Pons (tissue), 1 donor: ENCODE data around the gene ECEL1.
"Not testable (repeated sequence)": the region's sequence is repeated elsewhere in the genome, so short reads cannot be mapped to it uniquely, and the experiment has no call there.

Source experiments
- DNase-seq: peaks from one replicate; pipeline ENCODE4 v3.0.0-alpha.2; 2016; ENCODE audit warnings: low spot score

Gene ECEL1, protein sequence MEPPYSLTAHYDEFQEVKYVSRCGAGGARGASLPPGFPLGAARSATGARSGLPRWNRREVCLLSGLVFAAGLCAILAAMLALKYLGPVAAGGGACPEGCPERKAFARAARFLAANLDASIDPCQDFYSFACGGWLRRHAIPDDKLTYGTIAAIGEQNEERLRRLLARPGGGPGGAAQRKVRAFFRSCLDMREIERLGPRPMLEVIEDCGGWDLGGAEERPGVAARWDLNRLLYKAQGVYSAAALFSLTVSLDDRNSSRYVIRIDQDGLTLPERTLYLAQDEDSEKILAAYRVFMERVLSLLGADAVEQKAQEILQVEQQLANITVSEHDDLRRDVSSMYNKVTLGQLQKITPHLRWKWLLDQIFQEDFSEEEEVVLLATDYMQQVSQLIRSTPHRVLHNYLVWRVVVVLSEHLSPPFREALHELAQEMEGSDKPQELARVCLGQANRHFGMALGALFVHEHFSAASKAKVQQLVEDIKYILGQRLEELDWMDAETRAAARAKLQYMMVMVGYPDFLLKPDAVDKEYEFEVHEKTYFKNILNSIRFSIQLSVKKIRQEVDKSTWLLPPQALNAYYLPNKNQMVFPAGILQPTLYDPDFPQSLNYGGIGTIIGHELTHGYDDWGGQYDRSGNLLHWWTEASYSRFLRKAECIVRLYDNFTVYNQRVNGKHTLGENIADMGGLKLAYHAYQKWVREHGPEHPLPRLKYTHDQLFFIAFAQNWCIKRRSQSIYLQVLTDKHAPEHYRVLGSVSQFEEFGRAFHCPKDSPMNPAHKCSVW

DNA sequence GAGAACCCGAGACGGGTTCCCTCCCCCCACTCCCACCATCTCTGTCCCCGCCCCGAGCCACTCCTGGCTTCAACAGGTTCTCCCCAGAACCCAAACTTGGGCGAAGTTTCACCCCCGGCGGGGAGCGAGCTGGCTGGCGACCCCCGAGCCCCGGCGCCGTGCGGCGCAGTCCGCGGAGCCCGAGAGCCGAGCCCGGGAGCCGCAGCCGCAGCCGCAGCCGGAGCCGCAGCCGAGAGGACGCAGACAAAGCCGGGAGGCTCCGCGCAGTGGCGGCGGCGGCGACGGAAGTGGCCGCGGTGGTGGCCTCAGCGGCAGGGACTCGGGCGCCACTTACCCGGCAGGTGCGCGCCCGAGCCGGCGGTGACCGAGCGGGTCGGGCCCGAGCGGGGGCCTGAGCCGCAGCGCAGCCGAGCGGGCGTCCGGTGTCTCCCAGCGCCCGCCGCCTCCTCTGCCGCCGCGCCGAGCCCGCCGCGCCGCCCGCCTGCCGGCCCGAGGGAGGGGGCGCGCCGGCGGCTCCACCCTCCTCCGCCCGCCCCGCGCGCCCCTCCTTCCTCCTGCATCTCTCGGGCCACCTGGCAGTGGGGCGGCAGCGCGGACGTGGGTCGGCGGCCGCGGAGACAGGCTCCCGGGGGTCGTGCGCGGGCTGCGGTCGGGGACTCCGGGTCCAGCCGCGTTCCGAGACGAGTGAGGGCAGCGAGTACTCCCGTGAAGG, at the start of gene ECEL1:
TSS of gene ECEL1 (minus strand) at position 450 of the 712 bp plus-strand sequence. CDS start 1,181 bp downstream, outside the sequence.
- no peak for DNase-seq

DNA sequence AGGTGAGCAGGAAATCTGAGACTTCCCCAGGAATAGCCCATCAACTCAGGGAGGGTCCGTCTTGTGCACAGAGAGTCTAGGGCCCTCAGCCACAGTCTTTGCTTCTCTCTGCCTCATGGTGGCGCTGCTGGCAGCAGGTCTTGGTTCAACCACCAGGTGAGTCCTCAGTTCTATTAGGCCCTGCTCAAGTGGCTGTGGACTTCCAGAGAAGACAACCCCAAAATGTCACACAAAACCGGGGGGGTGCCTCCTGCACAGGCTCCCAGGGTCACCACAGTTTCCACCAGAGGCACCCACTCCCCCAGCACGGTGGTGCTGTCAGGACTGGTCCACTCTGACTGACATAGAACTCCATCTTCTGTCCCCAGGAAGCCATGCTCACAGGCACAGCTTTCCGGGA, 49.4 kb upstream of the ECEL1 start:
- DNase-seq, result no peak

DNA sequence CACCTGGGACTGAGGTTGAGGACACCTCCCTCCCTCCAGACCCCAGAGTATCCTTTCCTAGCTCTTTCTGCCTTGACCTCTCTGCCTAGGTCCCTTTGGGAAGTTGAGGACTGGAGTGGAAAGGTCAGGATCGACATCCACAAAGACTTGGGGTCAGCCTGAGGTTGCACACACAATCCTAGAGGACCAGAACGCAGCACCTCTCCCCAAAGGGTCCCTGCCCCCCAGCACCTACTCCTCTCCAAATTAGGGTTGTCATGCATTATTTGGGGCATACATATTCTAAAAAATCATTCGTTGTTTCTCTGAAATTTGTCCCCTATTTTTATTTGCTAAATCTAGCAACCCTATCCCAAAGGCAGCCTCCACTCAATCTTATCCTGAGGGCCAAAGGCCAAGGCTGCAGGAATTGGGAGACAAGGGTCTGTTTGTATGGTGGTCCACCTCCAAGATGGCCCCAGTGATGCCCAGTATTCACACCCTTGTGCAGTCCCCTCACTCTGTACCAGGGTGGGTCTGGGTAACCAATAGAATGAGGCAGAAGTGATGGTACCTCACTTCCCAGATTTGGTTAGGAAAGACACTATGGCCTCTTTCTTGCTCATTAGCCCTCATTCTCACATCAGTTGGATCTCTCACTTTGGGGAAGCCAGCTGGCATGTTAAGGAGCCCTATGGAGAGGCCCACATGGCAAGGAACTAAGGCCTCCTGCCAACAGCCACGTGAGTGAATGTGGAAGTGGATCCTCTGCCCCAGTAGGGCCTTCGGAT, 48.3 kb upstream of the ECEL1 start:
- no peak for DNase-seq

- DNase-seq, result no peak
Observed at GRCh38 chr2:232534940-232535651, 47.5 kb upstream of the ECEL1 start.

GRCh38 chr2:232533944-232534710, 46.5 kb upstream of the ECEL1 start:
- DNase-seq, result no peak

DNA sequence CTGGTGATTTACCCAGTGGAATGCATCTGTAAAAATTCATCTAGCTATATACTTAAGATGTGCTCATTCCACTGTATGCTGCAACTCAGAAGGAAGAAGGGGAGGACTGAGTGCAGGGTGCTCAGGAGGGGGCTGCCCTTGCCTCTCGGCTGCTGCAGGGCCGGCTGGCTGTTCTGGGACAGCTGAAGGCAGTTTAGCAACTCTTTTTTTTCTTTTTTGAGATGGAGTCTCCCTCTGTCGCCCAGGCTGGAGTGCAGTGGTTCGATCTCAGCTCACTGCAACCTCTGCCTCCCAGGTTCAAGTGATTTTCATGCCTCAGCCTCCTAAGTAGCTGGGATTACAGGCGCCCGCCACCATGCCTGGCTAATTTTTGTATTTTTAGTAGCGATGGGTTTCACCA, 45.2 kb upstream of the ECEL1 start:
- DNase-seq, result not testable (repeated sequence)

GRCh38 chr2:232532419-232532818, 44.8 kb upstream of the ECEL1 start:
- DNase-seq, result no peak

DNA sequence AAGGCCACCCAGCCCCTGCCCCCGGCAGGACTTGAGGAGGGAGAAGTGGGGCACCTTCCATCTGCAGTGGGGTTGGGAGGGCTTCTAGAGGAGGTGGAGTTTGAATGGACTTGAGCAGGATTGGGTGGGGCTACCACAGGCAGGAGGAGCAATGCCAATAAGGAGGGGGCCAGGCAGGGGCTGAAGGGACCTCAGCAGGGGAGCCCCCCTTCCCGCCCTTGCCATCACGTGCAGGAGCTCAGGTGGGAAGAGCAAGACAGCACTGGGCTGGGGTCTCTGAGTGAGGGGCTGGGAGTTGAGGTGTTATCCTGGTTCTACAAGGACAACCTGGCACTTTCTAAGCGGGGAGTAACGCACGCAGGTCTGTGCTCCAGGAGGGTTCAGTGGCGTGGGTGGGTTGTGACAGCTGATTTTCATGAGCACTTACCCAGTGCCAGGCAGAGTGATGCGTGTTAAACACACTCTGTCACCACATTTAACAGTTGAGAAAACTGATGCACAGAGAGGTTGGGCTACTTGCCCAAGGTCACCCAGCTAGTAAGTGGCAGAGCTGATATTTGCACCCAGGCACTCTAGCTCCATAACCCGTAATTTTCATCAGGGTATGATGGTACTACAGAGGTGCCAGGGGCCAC, 43.1 kb upstream of the ECEL1 start:
- no peak for DNase-seq

DNA sequence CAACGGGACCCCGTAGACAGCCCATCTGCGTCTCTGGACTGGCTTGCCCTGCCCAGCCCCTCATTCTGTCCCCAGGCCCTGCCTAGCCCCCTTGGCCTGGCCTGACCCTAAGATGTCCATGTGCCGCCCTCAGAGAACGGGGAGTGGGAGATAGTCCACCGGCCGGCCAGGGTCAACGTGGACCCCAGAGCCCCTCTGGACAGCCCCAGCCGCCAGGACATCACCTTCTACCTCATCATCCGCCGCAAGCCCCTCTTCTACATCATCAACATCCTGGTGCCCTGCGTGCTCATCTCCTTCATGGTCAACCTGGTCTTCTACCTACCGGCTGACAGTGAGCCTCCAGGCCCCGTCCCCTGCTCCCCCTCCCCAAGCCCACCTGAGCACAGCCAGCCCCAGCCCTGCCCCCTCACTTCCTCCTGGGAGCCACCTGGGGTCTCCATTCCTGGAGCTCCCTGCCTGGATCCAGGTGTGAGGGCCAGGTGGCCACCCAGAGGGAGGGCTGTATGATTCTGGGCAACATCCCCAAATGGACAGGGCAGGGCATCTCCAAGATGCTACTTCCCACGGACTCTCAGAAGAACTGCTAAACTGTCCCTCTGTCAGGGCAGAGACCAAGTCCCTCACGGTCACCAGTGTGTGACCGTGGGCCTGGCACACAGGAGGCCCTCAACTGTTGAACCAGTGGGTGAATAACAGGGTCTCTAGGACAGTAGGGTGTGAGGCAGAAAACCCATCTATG, 42.3 kb upstream of the ECEL1 start:
- no peak for DNase-seq

DNA sequence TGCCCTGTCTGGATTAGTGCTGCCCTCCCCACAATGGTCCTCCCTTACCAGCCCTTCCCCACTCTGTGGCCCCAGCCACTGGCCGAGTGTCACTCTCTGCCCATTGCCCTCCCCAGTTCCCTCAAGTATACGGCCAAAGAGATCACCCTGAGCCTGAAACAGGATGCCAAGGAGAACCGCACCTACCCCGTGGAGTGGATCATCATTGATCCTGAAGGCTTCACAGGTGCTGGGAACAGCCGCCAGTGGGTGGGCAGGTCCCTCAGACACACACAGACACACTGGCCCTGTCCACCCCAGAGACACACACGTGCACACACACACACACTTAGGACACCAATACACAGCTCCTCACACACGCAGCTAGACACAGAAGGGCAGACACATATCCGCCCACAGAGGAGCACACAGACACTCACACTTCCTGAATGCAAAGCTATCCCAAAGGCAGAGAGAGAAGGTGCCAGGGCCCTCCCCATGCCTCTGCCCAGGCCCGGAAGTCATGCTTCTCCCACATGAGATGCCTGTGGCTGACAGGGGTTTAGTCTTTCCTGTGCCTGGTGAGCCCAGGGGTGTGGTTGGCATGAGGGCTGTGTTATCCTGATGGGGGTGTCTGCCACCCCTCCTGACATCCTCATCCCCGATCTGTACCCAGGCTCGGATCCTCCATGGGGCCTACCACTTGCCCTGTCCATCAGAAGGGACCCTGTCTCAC, 41.3 kb upstream of the ECEL1 start:
- DNase-seq, result peak; percentile 32

DNA sequence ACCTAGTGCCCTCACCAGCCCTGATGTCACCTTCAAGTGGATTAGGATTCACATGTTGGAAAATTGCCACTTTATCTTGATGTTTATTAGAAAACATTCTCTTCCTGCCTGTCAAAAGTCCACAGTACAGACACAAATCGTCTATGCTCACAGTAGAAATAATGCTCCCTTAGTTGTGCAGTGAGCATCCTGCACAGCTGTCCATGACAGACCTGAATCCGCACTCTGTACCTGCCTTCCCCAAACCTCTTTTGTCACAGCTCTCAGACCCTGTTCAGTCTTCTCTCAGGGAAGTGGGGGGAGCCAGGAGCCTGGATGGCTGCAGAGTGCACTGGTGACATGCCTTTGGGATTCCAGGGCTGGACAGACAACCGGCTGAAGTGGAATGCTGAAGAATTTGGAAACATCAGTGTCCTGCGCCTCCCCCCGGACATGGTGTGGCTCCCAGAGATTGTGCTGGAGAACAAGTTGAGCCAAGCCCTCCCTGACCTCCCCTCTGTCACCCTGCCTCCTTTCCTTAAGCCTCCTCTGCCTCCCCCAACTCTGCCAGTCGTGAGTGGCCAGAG, 40.4 kb upstream of the ECEL1 start:
- DNase-seq, result no peak

- no peak for DNase-seq
Observed at GRCh38 chr2:232526372-232526941, 38.8 kb upstream of the ECEL1 start.

GRCh38 chr2:232525791-232526371, 38.2 kb upstream of the ECEL1 start, which contains the start of gene CHRND:
TSS of gene CHRND (plus strand) at chr2:232526160. CDS start at chr2:232526216, 56 bp downstream.
- no peak for DNase-seq

GRCh38 chr2:232525199-232525598, 37.6 kb upstream of the ECEL1 start:
- no peak for DNase-seq

GRCh38 chr2:232524771-232525170, 37.1 kb upstream of the ECEL1 start:
- DNase-seq, result no peak

GRCh38 chr2:232523682-232524597, 36.3 kb upstream of the ECEL1 start:
- no peak for DNase-seq
